T-helper 1 cell treated with Interleukin-12 subunit alpha and Interleukin-12 subunit beta and Interleukin-4 antibody, amounts not matched to agents 30 μg/mL and 1 μg/mL, for 36 hours (primary cell): ENCODE results near the gene DUSP8.
"Not testable (repeated sequence)": the region's sequence is repeated elsewhere in the genome, so short reads cannot be mapped to it uniquely, and the experiment has no call there.

Experiments used
- H3K27ac Mint-ChIP-seq: one replicate; pipeline ENCODE4 v1.8.0; 2021; ENCODE audit warnings: mild to moderate bottlenecking, mixed read lengths
- H3K27me3 Mint-ChIP-seq: one replicate; pipeline ENCODE4 v1.8.0; 2021; ENCODE audit warnings: low read depth, mixed read lengths
- H3K36me3 Mint-ChIP-seq: one replicate; pipeline ENCODE4 v1.8.0; 2021; ENCODE audit warnings: low read depth, mixed read lengths
- H3K4me1 Mint-ChIP-seq: one replicate; pipeline ENCODE4 v1.8.0; 2021; ENCODE audit warnings: low read depth, mixed read lengths
- H3K4me3 Mint-ChIP-seq: one replicate; pipeline ENCODE4 v1.8.0; 2021; ENCODE audit warnings: mild to moderate bottlenecking, moderate library complexity, mixed read lengths
- H3K9me3 Mint-ChIP-seq: one replicate; pipeline ENCODE4 v1.8.0; 2021; ENCODE audit warnings: mixed read lengths

The DUSP8 gene

DNA sequence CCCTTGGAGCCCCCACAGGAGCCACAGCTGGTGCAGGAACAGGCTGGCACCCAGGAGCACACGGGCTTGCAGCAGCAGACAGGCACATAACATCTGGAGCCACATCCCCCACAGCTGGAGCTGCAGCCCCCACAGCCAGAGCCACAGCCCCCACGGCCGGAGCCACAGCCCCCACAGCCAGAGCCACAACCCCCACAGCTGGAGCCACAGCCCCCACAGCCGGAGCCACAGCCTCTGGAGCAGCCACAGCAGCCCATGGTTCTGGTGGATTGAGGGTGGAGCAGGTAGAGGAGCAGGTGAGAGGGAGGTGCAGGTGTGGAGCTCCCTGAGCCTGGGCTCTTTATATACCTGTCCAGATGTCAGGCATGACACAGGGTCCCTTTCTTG lies 25.9 kb upstream of the DUSP8 start, which contains the start of gene KRTAP5-2:
TSS of gene KRTAP5-2 (minus strand) at position 301 of the 387 bp plus-strand sequence. CDS start at position 257, 44 bp downstream.
- H3K27me3 Mint-ChIP-seq, result peaks cover 80% of the 10 kb centered on the region
- H3K27ac Mint-ChIP-seq, result no peak within 1 kb of the TSS
- no peaks in the 10 kb centered on the region for H3K4me1 Mint-ChIP-seq

DNA sequence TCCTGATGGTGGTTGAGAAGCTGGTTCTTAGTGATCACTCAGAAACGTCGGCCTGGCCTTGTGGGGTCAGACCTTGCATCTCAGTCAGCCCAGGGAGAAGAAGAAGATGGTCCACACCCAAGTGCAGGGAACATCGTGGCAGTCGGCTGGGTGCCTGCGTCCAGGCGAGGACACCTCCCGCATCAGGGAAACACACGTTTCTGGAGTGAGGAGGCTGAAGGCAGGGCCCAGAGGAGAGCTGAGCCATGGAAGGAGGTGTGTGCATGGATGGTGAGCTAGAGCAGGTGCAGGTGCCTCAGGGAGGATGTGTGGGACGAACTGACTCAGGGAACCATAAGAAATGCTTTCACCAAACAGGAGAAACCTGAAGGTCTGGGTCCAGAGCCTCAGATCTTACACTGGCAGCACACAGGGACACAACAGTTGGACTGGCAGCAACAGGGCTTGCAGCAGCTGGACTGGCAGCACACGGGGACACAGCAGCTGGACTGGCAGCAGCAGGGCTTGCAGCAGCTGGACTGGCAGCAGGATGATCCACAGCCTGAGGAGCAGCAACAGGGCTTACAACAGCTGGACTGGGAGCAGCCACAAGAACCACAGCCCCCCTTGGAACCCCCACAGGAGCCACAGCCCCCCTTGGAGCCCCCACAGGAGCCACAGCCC lies 25.4 kb upstream of the DUSP8 start:
- Mint-ChIP-seq H3K27me3 (peaks cover 82% of the 10 kb centered on the region), H3K27ac (no peak overlapping the region)

More for the DNA sequence above, 25.9 kb upstream of the DUSP8 start, which contains the start of gene KRTAP5-2:
- Mint-ChIP-seq H3K4me3 (no peak within 1 kb of the TSS), H3K9me3 (no peaks in the 10 kb centered on the region), H3K36me3 (no peaks in the 10 kb centered on the region)

GRCh38 chr11:1596576-1597121 lies 24.6 kb upstream of the DUSP8 start:
- not testable (repeated sequence) for H3K4me3 Mint-ChIP-seq, H3K27ac Mint-ChIP-seq, H3K9me3 Mint-ChIP-seq, H3K4me1 Mint-ChIP-seq, H3K36me3 Mint-ChIP-seq
- peaks cover 77% of the 10 kb centered on the region for H3K27me3 Mint-ChIP-seq

More for the DNA sequence above, 25.4 kb upstream of the DUSP8 start:
- Mint-ChIP-seq H3K4me1 (no peaks in the 10 kb centered on the region), H3K4me3 (no peak overlapping the region), H3K36me3 (no peaks in the 10 kb centered on the region), H3K9me3 (no peaks in the 10 kb centered on the region)

DNA sequence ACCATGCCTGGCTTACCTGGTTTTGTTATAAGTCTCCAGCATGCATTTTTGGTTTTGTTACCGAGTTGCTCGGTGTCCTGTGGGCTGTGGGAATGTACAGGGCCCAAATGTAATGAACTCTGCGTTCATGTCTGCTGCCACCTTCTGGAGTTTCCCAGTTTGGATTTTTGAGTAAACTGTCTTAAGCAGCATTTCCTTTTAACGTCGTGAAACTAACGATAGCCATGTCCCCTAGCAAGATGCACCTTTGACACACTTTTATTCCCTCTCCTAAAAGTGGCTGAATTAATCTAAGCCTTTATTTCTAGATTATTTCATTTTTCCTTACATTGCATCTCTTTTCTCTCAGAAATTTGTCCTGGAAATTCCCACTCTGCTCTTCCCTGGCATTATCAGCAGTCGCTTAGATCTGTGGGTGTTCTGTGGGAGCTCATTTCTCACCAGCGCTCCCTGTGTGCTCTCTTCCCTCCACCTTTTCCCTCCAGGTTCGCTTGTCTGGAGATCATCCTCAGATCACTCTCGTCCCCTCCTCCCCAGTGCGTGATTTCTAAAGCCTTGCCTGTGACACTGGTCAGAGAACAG lies 24.0 kb upstream of the DUSP8 start:
- H3K27me3 Mint-ChIP-seq, result peaks cover 75% of the 10 kb centered on the region
- H3K4me1 Mint-ChIP-seq, H3K4me3 Mint-ChIP-seq, H3K9me3 Mint-ChIP-seq, H3K36me3 Mint-ChIP-seq, H3K27ac Mint-ChIP-seq: not testable (repeated sequence)

DNA sequence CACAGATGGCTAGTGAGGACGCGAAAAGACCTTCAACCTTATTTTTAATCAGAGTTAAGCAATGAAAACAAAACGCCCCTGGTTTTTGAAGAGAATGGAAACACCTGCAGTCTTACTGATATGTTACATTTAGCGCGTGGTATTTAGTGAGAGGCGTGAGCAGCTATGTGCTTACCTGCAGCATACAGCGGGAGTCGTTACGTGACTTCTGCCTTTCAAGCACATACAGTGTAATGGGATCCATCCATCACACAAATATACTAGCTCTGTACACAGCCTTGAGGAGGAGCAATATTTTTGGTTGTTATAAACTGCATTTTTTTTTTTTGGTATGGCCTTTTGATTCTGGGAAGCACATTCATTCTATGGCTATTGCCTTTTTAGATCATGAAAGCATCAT lies 20.6 kb upstream of the DUSP8 start:
- Mint-ChIP-seq H3K9me3 (peaks cover 9% of the 10 kb centered on the region), H3K36me3 (peaks cover 5% of the 10 kb centered on the region), H3K27me3 (peaks cover 52% of the 10 kb centered on the region), H3K27ac (no peak overlapping the region), H3K4me1 (peaks cover 11% of the 10 kb centered on the region), H3K4me3 (no peak overlapping the region)

DNA sequence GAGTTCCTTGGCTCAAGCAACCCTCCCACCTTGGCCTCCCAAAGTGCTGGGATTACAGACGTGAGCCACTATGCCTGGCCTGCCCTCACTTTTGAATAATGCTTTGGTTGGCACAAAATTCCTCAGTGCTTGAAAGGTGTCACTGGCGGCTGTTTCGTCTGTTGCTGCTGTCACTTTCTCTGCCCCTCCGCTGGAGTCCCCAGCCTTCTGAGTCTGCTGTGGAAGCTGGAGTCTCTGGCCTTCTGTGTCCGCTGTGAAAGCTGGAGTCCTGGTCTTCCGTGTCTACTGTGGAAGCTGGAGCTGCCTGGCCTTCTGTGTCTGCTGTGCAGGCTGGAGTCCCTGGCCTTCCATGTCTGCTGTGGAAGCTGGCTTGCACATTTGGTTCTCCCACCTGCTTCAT lies 17.9 kb upstream of the DUSP8 start:
- peaks cover 5% of the 10 kb centered on the region for H3K36me3 Mint-ChIP-seq
- H3K4me3 Mint-ChIP-seq, result no peak overlapping the region
- no peak overlapping the region for H3K27ac Mint-ChIP-seq
- peaks cover 11% of the 10 kb centered on the region for H3K4me1 Mint-ChIP-seq
- peaks cover 42% of the 10 kb centered on the region for H3K27me3 Mint-ChIP-seq
- peaks cover 9% of the 10 kb centered on the region for H3K9me3 Mint-ChIP-seq

DNA sequence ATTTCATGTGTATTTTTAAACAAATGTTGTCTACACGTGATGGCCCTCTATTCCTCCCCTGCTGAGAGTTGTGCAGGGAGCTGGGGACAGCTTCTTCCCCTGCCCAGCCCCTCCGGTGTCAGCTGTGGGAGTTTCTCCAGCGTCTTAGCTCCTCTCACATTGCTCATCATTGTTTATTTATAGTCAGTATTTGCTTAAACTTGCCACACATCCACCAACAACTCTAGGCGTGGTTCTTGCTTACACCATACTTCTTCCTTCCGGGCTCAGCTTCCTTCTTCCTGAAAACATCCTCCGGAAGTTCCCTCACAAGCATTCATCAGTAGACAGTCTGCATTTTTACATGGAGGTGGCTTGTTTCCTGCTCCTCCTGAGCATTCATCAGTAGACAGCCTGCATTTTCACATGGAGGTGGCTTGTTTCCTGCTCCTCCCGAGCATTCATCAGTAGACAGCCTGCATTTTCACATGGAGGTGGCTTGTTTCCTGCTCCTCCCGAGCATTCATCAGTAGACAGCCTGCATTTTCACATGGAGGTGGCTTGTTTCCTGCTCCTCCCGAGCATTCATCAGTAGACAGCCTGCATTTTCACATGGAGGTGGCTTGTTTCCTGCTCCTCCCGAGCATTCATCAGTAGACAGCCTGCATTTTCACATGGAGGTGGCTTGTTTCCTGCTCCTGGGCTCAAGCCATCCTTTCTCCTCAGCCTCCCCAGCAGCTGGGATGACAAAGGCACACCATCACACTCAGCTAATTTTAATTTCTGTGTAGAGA lies 17.3 kb upstream of the DUSP8 start:
- not testable (repeated sequence) for H3K36me3 Mint-ChIP-seq, H3K9me3 Mint-ChIP-seq
- Mint-ChIP-seq H3K27ac (peak overlapping the region; percentile 83), H3K27me3 (peaks cover 36% of the 10 kb centered on the region), H3K4me3 (peak overlapping the region; percentile 57), H3K4me1 (peaks cover 11% of the 10 kb centered on the region)

DNA sequence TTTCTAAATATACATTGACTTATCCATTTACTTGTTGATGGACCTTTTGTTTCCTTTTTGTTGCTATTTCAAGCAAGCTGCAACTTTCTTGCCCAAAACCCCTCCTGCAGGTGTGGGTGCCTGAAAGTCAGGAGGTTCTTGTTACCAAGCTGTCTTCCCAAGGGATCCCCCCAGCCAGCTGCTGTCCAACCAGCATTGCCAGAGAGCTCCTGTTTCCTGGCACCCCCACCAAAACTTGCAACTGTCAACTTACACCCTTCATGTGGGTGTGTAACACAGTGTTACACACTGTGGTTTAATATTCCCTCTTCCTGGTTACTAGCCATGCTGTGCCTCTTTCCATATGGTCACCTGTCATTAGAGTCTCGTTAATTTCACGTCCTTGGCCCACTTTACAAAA lies 14.6 kb upstream of the DUSP8 start:
- no peak overlapping the region for H3K27ac Mint-ChIP-seq
- H3K27me3 Mint-ChIP-seq, result peaks cover 17% of the 10 kb centered on the region
- H3K9me3 Mint-ChIP-seq, result peaks cover 9% of the 10 kb centered on the region
- peaks cover 5% of the 10 kb centered on the region for H3K36me3 Mint-ChIP-seq
- peaks cover 11% of the 10 kb centered on the region for H3K4me1 Mint-ChIP-seq
- H3K4me3 Mint-ChIP-seq, result no peak overlapping the region

DNA sequence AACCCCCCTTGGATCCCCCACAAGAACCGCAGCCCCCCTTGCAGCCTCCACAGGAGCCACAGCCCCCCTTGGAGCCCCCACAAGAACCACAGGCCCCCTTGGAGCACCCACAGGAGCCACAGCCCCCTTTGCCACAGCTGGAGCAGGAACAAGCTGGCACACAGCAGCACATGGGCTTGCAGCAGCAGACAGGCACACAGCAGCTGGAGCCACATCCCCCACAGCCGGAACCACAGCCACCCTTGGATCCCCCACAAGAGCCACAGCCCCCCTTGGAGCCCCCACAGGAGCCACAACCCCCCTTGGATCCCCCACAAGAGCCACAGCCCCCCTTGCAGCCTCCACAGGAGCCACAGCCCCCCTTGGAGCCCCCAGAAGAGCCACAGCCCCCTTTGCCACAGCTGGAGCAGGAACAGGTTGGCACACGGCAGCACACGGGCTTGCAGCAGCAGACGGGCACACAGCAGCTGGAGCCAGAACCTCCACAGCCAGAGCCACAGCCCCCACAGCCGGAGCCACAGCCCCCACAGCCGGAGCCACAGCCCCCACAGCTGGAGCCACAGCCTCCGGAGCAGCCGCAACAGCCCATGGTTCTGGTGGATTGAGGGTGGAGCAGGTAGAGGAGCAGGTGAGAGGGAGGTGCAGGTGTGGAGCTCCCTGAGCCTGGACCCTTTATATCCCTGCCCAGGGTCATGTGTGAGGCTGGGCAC lies 12.7 kb upstream of the DUSP8 start, which contains the start of gene KRTAP5-1:
TSS of gene KRTAP5-1 (minus strand) at position 623 of the 710 bp plus-strand sequence. CDS start at position 589, 34 bp downstream.
- H3K9me3 Mint-ChIP-seq, H3K27ac Mint-ChIP-seq, H3K4me3 Mint-ChIP-seq, H3K4me1 Mint-ChIP-seq, H3K36me3 Mint-ChIP-seq: not testable (repeated sequence)
- H3K27me3 Mint-ChIP-seq, result peaks cover 17% of the 10 kb centered on the region

GRCh38 chr11:1582909-1583308 lies 10.8 kb upstream of the DUSP8 start:
- peaks cover 11% of the 10 kb centered on the region for H3K9me3 Mint-ChIP-seq
- H3K27me3 Mint-ChIP-seq, result peaks cover 22% of the 10 kb centered on the region
- not testable (repeated sequence) for H3K27ac Mint-ChIP-seq, H3K4me1 Mint-ChIP-seq, H3K4me3 Mint-ChIP-seq, H3K36me3 Mint-ChIP-seq

GRCh38 chr11:1581976-1582375 lies 9.9 kb upstream of the DUSP8 start:
- Mint-ChIP-seq H3K27ac (no peak overlapping the region), H3K36me3 (no peaks in the 10 kb centered on the region), H3K4me3 (no peak overlapping the region), H3K4me1 (no peaks in the 10 kb centered on the region), H3K9me3 (peaks cover 11% of the 10 kb centered on the region), H3K27me3 (peaks cover 16% of the 10 kb centered on the region)

DNA sequence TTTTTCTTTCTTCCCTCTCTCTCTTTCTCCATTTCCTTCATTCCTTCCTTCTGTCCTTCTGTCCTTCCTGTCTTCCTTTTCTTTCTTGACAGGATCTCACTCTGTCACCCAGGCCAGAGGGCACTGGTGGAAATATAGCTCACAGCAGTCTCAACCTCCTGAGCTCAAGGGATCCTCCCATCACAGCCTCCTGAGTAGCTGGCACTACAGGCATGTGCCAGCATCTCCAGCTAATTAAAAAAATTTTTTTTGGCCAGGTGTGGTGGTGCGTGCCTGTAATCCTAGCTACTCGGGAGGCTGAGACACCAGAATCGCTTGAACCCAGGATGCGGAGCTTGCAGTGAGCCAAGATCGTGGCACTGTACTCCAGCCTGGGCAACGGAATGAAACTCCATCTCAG lies 4.8 kb upstream of the DUSP8 start:
- Mint-ChIP-seq H3K36me3 (no peaks in the 10 kb centered on the region), H3K4me1 (peaks cover 6% of the 10 kb centered on the region), H3K27ac (no peak overlapping the region), H3K27me3 (peaks cover 31% of the 10 kb centered on the region), H3K4me3 (no peak overlapping the region), H3K9me3 (peaks cover 11% of the 10 kb centered on the region)

DNA sequence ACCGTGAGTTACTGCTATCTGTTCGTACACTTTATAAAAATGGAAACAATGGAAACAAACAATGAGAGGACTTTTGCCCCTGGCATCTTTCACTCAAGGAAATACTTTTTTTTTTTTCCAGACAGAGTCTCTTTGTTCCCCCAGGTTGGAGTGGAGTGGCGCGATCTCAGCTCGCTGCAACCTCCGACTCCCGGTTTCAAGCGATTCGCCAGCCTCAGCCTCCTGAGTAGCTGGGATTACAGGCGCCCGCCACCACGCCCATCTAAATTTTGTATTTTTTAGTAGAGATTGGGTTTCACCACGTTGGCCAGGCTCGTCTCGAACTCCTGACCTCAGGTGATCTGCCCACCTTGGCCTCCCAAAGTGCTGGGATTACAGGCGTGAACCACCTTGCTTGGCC lies 3.7 kb upstream of the DUSP8 start:
- H3K36me3 Mint-ChIP-seq, H3K4me3 Mint-ChIP-seq, H3K27ac Mint-ChIP-seq, H3K4me1 Mint-ChIP-seq: not testable (repeated sequence)
- Mint-ChIP-seq H3K27me3 (peaks cover 33% of the 10 kb centered on the region), H3K9me3 (peaks cover 11% of the 10 kb centered on the region)

DNA sequence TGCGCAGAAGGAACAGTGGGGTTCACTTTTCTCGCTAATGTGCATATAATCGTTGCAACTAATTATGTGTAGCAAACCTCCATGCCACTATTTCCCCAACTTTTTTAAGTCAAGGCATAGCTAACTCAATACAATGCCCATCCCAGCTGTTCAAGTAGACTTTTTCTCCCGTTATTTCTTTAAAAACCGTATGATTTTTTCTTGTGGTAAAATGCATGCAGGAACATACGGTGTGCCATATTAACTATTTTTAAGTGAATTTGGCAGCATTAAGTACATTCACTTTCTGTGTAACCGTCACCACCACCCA lies 2.8 kb upstream of the DUSP8 start:
- no peaks in the 10 kb centered on the region for H3K36me3 Mint-ChIP-seq
- H3K27ac Mint-ChIP-seq, result no peak overlapping the region
- no peak overlapping the region for H3K4me3 Mint-ChIP-seq
- H3K9me3 Mint-ChIP-seq, result peaks cover 11% of the 10 kb centered on the region
- H3K4me1 Mint-ChIP-seq, result peaks cover 6% of the 10 kb centered on the region
- peaks cover 39% of the 10 kb centered on the region for H3K27me3 Mint-ChIP-seq
